GM23338 (cell line): ENCODE measurements around the gene SYT14. TPM values are rescaled to one million over a fixed set of nuclear protein-coding genes. Genes with fewer than 3 reads are reported as not detected.

Source experiments
- ATAC-seq: fragments of 200-7000 bp; cut with Tn5 transposase; 3 replicates; pipeline ENCODE4 v1.9.1; 2020
- DNase-seq: peaks from one replicate; pipeline ENCODE4 v3.0.0-alpha.2; 2015; ENCODE audit warnings: low spot score
- H2AFZ ChIP-seq: fragments of 200-600 bp; sonication (generic); 2 replicates; pipeline ENCODE4 v1.8.0; 2016; ENCODE audit warnings: antibody characterized with exemption, mild to moderate bottlenecking, moderate library complexity
- H3F3A ChIP-seq: fragments of 200-600 bp; sonication (generic); replicated peaks from 2 replicates; pipeline ENCODE4 v1.8.0; 2017; ENCODE audit warnings: antibody characterized with exemption, mixed run types, low read depth
- H3K27ac ChIP-seq: fragments of 200-600 bp; sonication (generic); 2 replicates; pipeline ENCODE4 v1.6.1; 2016; ENCODE audit warnings: low read depth
- H3K27me3 ChIP-seq: fragments of 200-600 bp; sonication (generic); 2 replicates; pipeline ENCODE4 v1.8.0; 2016; ENCODE audit warnings: mild to moderate bottlenecking, mixed run types, moderate library complexity; ENCODE audit not compliant: insufficient read depth
- H3K36me3 ChIP-seq: fragments of 200-600 bp; sonication (generic); 2 replicates; pipeline ENCODE4 v1.8.0; 2016; ENCODE audit warnings: mild to moderate bottlenecking; ENCODE audit not compliant: insufficient read depth
- H3K4me1 ChIP-seq: fragments of 200-600 bp; sonication (generic); 2 replicates; pipeline ENCODE4 v1.8.0; 2016; ENCODE audit warnings: mild to moderate bottlenecking, moderate library complexity; ENCODE audit not compliant: insufficient read depth
- H3K4me2 ChIP-seq: fragments of 200-600 bp; sonication (generic); 2 replicates; pipeline ENCODE4 v1.7.1; 2017; ENCODE audit warnings: mixed run types
- H3K4me3 ChIP-seq: fragments of 200-600 bp; sonication (generic); 2 replicates; pipeline ENCODE4 v1.6.1; 2016; ENCODE audit warnings: mixed run types
- H3K79me2 ChIP-seq: fragments of 200-600 bp; sonication (generic); replicated peaks from 2 replicates; pipeline ENCODE4 v1.8.0; 2017; ENCODE audit warnings: mild to moderate bottlenecking; ENCODE audit not compliant: insufficient read depth
- H3K9me2 ChIP-seq: fragments of 200-600 bp; sonication (generic); 2 replicates; pipeline ENCODE4 v1.8.0; 2017; ENCODE audit not compliant: insufficient read depth
- H4K20me1 ChIP-seq: fragments of 200-600 bp; sonication (generic); replicated peaks from 2 replicates; pipeline ENCODE4 v1.8.0; 2017; ENCODE audit warnings: mild to moderate bottlenecking; ENCODE audit not compliant: insufficient read depth
- H3K27ac Mint-ChIP-seq: 2 replicates; pipeline ENCODE4 v1.8.0; 2020; ENCODE audit warnings: inconsistent platforms, mild to moderate bottlenecking, moderate library complexity, mixed read lengths
- H3K27me3 Mint-ChIP-seq: 3 replicates; pipeline ENCODE4 v1.8.0; 2022; ENCODE audit warnings: low read depth, mild to moderate bottlenecking, moderate library complexity, mixed read lengths, inconsistent platforms; ENCODE audit not compliant: insufficient read depth, poor library complexity
- H3K36me3 Mint-ChIP-seq: 3 replicates; pipeline ENCODE4 v1.8.0; 2021; ENCODE audit warnings: low read depth, mild to moderate bottlenecking, inconsistent platforms, moderate library complexity, mixed read lengths
- H3K4me1 Mint-ChIP-seq: 3 replicates; pipeline ENCODE4 v1.8.0; 2020; ENCODE audit warnings: mild to moderate bottlenecking, inconsistent platforms, mixed read lengths
- H3K4me3 Mint-ChIP-seq: 3 replicates; pipeline ENCODE4 v1.8.0; 2021; ENCODE audit warnings: moderate library complexity, mild to moderate bottlenecking, inconsistent platforms, mixed read lengths
- H3K9me3 Mint-ChIP-seq: 3 replicates; pipeline ENCODE4 v1.8.0; 2020; ENCODE audit warnings: moderate library complexity, mild to moderate bottlenecking, inconsistent platforms, mixed read lengths
- EZH2 ChIP-seq: fragments of 200-600 bp; sonication (generic); IDR thresholded peaks from one replicate; pipeline ENCODE4 v1.8.0; 2017; ENCODE audit warnings: antibody characterized with exemption, mild to moderate bottlenecking, low read depth; ENCODE audit not compliant: unreplicated experiment
- EZH2phosphoT487 ChIP-seq: fragments of 200-600 bp; sonication (generic); IDR thresholded peaks from one replicate; pipeline ENCODE4 v1.8.1; 2018; ENCODE audit warnings: antibody characterized with exemption; ENCODE audit not compliant: unreplicated experiment
- NANOG ChIP-seq: IDR thresholded peaks from 2 replicates; pipeline ENCODE4 v1.6.1; 2016; ENCODE audit warnings: antibody characterized with exemption, borderline replicate concordance
- STAT1 ChIP-seq: IDR thresholded peaks from one replicate; pipeline ENCODE4 v1.6.1; 2016; ENCODE audit warnings: antibody characterized with exemption; ENCODE audit not compliant: unreplicated experiment
- ZNF331 ChIP-seq: fragments of 250-450 bp; sonication (Bioruptor Pico); IDR thresholded peaks from 2 replicates; pipeline ENCODE4 v1.5.0; 2020; ENCODE audit warnings: low read depth, mild to moderate bottlenecking, moderate library complexity
- polyA plus RNA-seq: library from polyadenylated mRNA; unstranded; fragments of >200 nt; fragmentation: Nextera tagmentation; extraction: Ambion mirVana; gene quantifications from 2 replicates; pipeline ENCODE4 v1.2.1, GENCODE V29; 2016
- total RNA-seq: library from RNA; depleted of rRNA; stranded (reverse); fragments of >200 nt; shearing (Covaris generic); gene quantifications from 2 replicates; pipeline ENCODE4 v1.2.3, GENCODE V29; 2014
- TF ChIP-seq, protein P1 (sequence below): IDR thresholded peaks from 2 replicates; pipeline ENCODE4 v1.6.1; 2016; ENCODE audit warnings: antibody characterized with exemption
- TF ChIP-seq, protein P2 (sequence below): IDR thresholded peaks from one replicate; pipeline ENCODE4 v1.6.1; 2018; ENCODE audit warnings: antibody characterized with exemption; ENCODE audit not compliant: unreplicated experiment
- TF ChIP-seq, protein P3 (sequence below): fragments of 250-450 bp; sonication (Bioruptor Pico); IDR thresholded peaks from 2 replicates; pipeline ENCODE4 v1.5.0; 2020; ENCODE audit warnings: mild to moderate bottlenecking, moderate library complexity
- TF ChIP-seq, protein P4 (sequence below), 2 experiments: fragments of 200-600 bp in 1 of 2; sonication (generic) in 1 of 2; conservative IDR thresholded peaks; 2 replicates each; pipeline versions ENCODE4 v1.5.1 to v1.6.1; 2016 to 2017; ENCODE audit warnings: antibody characterized with exemption in 2 of 2, low read depth in 2 of 2, mild to moderate bottlenecking in 2 of 2, moderate library complexity in 1 of 2

The SYT14 gene
- total and polyA plus RNA-seq, 2 experiments from 2014 or later: 5.2 to 22.4 TPM

DNA sequence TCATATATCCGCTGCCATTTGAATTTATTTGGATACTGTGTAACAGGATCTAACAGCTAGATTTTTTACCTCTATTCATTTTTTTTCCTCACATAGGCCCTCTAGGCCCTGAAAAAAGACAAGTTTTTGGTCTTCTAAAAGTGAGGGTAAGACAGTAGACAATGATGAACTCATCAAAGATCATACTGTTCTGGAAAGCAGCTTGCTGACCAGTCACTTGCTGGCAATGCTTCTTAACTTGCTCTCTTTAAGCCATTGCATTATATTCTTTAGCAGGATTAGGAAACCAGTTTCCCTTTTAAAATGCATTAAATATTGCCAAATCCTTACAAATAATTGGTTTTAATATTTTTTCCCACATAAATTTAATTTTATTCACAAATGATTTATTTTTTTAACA is 65.5 kb downstream of the SYT14 start:
- no peaks in the 10 kb centered on the region for H3K4me1 ChIP-seq
- H4K20me1 ChIP-seq: no peaks in the 10 kb centered on the region; the same call in none of the 2 replicates
- DNase-seq: no peak
- H2AFZ ChIP-seq: no peak overlapping the region
- H3K4me3 ChIP-seq: no peak overlapping the region
- no peaks in the 10 kb centered on the region for H3K36me3 Mint-ChIP-seq
- no peaks in the 10 kb centered on the region for H3K9me2 ChIP-seq
- TF ChIP-seq STAT1 (no peak), ZNF331 (CRISPR knock-in tag) (no peak), EZH2phosphoT487 (no peak), NANOG (no peak), EZH2 (no peak)
- TF ChIP-seq, protein P1, sequence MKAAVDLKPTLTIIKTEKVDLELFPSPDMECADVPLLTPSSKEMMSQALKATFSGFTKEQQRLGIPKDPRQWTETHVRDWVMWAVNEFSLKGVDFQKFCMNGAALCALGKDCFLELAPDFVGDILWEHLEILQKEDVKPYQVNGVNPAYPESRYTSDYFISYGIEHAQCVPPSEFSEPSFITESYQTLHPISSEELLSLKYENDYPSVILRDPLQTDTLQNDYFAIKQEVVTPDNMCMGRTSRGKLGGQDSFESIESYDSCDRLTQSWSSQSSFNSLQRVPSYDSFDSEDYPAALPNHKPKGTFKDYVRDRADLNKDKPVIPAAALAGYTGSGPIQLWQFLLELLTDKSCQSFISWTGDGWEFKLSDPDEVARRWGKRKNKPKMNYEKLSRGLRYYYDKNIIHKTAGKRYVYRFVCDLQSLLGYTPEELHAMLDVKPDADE: no peak
- TF ChIP-seq, protein P2, sequence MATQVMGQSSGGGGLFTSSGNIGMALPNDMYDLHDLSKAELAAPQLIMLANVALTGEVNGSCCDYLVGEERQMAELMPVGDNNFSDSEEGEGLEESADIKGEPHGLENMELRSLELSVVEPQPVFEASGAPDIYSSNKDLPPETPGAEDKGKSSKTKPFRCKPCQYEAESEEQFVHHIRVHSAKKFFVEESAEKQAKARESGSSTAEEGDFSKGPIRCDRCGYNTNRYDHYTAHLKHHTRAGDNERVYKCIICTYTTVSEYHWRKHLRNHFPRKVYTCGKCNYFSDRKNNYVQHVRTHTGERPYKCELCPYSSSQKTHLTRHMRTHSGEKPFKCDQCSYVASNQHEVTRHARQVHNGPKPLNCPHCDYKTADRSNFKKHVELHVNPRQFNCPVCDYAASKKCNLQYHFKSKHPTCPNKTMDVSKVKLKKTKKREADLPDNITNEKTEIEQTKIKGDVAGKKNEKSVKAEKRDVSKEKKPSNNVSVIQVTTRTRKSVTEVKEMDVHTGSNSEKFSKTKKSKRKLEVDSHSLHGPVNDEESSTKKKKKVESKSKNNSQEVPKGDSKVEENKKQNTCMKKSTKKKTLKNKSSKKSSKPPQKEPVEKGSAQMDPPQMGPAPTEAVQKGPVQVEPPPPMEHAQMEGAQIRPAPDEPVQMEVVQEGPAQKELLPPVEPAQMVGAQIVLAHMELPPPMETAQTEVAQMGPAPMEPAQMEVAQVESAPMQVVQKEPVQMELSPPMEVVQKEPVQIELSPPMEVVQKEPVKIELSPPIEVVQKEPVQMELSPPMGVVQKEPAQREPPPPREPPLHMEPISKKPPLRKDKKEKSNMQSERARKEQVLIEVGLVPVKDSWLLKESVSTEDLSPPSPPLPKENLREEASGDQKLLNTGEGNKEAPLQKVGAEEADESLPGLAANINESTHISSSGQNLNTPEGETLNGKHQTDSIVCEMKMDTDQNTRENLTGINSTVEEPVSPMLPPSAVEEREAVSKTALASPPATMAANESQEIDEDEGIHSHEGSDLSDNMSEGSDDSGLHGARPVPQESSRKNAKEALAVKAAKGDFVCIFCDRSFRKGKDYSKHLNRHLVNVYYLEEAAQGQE: no peak
- TF ChIP-seq, protein P3, sequence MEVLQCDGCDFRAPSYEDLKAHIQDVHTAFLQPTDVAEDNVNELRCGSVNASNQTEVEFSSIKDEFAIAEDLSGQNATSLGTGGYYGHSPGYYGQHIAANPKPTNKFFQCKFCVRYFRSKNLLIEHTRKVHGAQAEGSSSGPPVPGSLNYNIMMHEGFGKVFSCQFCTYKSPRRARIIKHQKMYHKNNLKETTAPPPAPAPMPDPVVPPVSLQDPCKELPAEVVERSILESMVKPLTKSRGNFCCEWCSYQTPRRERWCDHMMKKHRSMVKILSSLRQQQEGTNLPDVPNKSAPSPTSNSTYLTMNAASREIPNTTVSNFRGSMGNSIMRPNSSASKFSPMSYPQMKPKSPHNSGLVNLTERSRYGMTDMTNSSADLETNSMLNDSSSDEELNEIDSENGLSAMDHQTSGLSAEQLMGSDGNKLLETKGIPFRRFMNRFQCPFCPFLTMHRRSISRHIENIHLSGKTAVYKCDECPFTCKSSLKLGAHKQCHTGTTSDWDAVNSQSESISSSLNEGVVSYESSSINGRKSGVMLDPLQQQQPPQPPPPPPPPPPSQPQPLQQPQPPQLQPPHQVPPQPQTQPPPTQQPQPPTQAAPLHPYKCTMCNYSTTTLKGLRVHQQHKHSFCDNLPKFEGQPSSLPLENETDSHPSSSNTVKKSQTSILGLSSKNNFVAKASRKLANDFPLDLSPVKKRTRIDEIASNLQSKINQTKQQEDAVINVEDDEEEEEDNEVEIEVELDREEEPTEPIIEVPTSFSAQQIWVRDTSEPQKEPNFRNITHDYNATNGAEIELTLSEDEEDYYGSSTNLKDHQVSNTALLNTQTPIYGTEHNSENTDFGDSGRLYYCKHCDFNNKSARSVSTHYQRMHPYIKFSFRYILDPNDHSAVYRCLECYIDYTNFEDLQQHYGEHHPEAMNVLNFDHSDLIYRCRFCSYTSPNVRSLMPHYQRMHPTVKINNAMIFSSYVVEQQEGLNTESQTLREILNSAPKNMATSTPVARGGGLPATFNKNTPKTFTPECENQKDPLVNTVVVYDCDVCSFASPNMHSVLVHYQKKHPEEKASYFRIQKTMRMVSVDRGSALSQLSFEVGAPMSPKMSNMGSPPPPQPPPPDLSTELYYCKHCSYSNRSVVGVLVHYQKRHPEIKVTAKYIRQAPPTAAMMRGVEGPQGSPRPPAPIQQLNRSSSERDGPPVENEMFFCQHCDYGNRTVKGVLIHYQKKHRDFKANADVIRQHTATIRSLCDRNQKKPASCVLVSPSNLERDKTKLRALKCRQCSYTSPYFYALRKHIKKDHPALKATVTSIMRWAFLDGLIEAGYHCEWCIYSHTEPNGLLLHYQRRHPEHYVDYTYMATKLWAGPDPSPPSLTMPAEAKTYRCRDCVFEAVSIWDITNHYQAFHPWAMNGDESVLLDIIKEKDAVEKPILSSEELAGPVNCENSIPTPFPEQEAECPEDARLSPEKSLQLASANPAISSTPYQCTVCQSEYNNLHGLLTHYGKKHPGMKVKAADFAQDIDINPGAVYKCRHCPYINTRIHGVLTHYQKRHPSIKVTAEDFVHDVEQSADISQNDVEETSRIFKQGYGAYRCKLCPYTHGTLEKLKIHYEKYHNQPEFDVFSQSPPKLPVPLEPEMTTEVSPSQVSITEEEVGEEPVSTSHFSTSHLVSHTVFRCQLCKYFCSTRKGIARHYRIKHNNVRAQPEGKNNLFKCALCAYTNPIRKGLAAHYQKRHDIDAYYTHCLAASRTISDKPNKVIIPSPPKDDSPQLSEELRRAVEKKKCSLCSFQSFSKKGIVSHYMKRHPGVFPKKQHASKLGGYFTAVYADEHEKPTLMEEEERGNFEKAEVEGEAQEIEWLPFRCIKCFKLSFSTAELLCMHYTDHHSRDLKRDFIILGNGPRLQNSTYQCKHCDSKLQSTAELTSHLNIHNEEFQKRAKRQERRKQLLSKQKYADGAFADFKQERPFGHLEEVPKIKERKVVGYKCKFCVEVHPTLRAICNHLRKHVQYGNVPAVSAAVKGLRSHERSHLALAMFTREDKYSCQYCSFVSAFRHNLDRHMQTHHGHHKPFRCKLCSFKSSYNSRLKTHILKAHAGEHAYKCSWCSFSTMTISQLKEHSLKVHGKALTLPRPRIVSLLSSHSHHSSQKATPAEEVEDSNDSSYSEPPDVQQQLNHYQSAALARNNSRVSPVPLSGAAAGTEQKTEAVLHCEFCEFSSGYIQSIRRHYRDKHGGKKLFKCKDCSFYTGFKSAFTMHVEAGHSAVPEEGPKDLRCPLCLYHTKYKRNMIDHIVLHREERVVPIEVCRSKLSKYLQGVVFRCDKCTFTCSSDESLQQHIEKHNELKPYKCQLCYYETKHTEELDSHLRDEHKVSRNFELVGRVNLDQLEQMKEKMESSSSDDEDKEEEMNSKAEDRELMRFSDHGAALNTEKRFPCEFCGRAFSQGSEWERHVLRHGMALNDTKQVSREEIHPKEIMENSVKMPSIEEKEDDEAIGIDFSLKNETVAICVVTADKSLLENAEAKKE (CRISPR knock-in tag): no peak
- TF ChIP-seq, protein P4, sequence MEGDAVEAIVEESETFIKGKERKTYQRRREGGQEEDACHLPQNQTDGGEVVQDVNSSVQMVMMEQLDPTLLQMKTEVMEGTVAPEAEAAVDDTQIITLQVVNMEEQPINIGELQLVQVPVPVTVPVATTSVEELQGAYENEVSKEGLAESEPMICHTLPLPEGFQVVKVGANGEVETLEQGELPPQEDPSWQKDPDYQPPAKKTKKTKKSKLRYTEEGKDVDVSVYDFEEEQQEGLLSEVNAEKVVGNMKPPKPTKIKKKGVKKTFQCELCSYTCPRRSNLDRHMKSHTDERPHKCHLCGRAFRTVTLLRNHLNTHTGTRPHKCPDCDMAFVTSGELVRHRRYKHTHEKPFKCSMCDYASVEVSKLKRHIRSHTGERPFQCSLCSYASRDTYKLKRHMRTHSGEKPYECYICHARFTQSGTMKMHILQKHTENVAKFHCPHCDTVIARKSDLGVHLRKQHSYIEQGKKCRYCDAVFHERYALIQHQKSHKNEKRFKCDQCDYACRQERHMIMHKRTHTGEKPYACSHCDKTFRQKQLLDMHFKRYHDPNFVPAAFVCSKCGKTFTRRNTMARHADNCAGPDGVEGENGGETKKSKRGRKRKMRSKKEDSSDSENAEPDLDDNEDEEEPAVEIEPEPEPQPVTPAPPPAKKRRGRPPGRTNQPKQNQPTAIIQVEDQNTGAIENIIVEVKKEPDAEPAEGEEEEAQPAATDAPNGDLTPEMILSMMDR (conservative IDR thresholded peaks at IDR 0.05; ENCODE audit: low read depth in 2 of 2): no peak
- no peaks in the 10 kb centered on the region for H3F3A ChIP-seq
- ATAC-seq: no peak
- no peaks in the 10 kb centered on the region for H3K27me3 Mint-ChIP-seq
- no peaks in the 10 kb centered on the region for H3K9me3 Mint-ChIP-seq
- no peaks in the 10 kb centered on the region for H3K36me3 ChIP-seq
- no peaks in the 10 kb centered on the region for H3K79me2 ChIP-seq
- no peaks in the 10 kb centered on the region for H3K27me3 ChIP-seq
- H3K4me2 ChIP-seq: no peak overlapping the region
- no peak overlapping the region for H3K27ac Mint-ChIP-seq
- H3K27ac ChIP-seq: no peak overlapping the region
- H3K4me1 Mint-ChIP-seq: no peaks in the 10 kb centered on the region
- H3K4me3 Mint-ChIP-seq: no peak overlapping the region
